Activated CD4-positive, alpha-beta T cell treated with anti-CD3 and anti-CD28 coated beads, Interleukin-2, amount 10 ng/mL, durations not matched to agents 24 days and 14 days (primary cell): ENCODE data around the gene CHRM4. TPM values are rescaled to one million over a fixed set of nuclear protein-coding genes. Genes with fewer than 3 reads are reported as not detected.
A peak's percentile ranks its signal among the peaks of the same experiment; 100 is the strongest.

Experiments
- DNase-seq: peaks from one replicate; pipeline ENCODE4 v3.0.0; 2022
- H3K27ac Mint-ChIP-seq: one replicate; pipeline ENCODE4 v1.8.0; 2022; ENCODE audit warnings: mild to moderate bottlenecking, mixed read lengths
- H3K27me3 Mint-ChIP-seq: one replicate; pipeline ENCODE4 v1.8.0; 2022; ENCODE audit warnings: mixed read lengths
- H3K36me3 Mint-ChIP-seq: one replicate; pipeline ENCODE4 v1.8.0; 2022; ENCODE audit warnings: low read depth, mild to moderate bottlenecking, mixed read lengths
- H3K4me1 Mint-ChIP-seq: one replicate; pipeline ENCODE4 v1.8.0; 2021; ENCODE audit warnings: mixed read lengths
- H3K4me3 Mint-ChIP-seq: one replicate; pipeline ENCODE4 v1.8.0; 2022; ENCODE audit warnings: mild to moderate bottlenecking, moderate library complexity, mixed read lengths
- H3K9me3 Mint-ChIP-seq: one replicate; pipeline ENCODE4 v1.8.0; 2021; ENCODE audit warnings: mixed read lengths
- intact Hi-C: fragments of 100-400 bp; cut with micrococcal nuclease; formaldehyde crosslinking; loops from one replicate; pipeline ENCODE4 v1.15.1; 2023
- total RNA-seq: library from RNA; stranded (reverse); gene quantifications from 2 replicates; pipeline ENCODE4 v1.2.3, GENCODE V29; 2022

CHRM4 gene
- total RNA-seq, 1 donor from 2014 or later = 0.84 TPM

DNA sequence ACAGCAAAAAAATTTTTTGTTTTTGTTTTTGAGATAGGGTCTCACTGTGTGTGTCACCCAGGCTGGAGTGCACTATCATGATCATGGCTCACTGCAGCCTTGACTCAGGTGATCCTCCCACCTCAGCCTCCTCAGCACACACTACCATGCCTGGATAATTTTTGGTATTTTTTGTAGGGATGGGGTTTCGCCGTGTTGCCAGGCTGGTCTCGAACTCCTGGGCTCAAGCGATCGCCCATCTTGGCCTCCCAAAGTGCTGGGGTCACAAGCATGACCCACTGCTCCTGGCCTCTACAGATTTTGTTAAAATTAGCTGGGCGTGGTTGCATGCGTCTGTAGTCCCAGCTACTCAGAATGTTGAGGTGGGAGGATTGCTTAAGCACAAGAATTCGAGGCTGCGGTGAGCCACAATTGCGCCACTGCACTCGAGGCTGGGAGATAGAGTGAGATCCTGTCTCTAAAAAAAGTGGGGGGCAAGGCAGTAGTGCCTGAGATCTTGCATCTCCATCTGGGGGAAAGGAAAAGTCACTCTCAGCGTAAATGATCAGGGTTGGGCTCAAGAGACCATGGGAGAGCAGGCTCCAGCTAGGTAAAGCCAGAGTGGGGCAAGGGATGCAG is 54.9 kb downstream of the CHRM4 start:
- no peak overlapping the region for H3K4me3 Mint-ChIP-seq
- H3K27ac Mint-ChIP-seq = no peak overlapping the region
- no peaks in the 10 kb centered on the region for H3K36me3 Mint-ChIP-seq
- intact Hi-C loops = no loop called here
- no peaks in the 10 kb centered on the region for H3K9me3 Mint-ChIP-seq
- H3K27me3 Mint-ChIP-seq = peaks cover 28% of the 10 kb centered on the region
- H3K4me1 Mint-ChIP-seq = peaks cover 32% of the 10 kb centered on the region
- DNase-seq = peak; percentile 68

DNA sequence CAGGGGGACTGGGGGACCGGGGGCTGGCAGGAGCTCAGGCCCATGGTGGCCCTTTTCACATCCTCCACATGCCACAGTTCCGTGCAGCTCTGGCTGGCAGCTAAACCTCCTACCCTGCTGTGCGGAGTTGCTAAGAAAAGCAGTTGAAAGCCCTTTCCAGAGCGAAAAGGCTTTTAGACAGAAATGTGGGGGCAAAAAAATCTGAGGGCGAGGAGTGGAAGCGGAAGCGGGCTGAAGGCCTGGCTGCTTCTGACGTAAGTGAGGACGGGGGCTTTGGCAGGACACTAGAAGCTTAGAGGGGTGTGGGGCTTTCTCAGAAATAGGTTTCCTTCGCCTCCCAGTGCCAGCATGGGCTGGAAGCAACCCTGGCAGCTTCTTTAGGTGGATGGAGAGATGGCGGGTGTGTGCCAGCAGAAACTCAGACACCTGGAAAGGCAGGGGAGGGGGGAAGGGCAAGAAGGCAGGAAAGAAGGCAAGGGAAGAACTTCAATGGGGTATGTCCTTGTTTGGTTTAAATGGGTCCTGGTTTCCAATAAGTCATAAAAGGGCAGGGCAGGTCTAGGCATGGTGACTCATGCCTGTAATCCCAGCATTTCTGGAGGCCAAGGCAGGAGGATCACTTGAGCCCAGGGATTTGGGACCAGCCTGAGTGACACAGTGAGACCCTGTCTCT is 55.5 kb downstream of the CHRM4 start:
- Mint-ChIP-seq H3K27me3 (peaks cover 34% of the 10 kb centered on the region), H3K4me3 (no peak overlapping the region), H3K36me3 (no peaks in the 10 kb centered on the region), H3K4me1 (peaks cover 32% of the 10 kb centered on the region), H3K9me3 (no peaks in the 10 kb centered on the region), H3K27ac (no peak overlapping the region)
- no peak for DNase-seq
- intact Hi-C loops = no loop called here

DNA sequence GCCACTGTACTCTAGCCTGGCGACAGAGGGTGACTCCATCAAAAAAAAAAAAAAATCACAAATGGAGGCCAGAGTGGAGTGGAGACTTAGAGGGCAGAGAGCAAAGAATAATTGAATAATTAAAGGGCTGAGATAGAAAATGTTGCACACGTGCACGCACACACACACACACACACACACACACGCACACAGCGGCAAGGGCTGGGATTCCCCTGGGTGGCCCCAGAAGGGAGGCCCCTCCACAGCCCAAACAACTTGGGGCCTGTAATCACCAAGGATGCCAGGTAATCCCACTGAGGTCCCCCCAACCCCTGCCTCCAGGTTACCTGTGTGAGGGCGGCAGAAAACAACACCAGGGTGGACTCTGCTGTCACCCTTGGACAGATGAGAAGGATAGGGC is 56.3 kb downstream of the CHRM4 start:
- no peak overlapping the region for H3K27ac Mint-ChIP-seq
- H3K4me3 Mint-ChIP-seq = no peak overlapping the region
- H3K4me1 Mint-ChIP-seq = peaks cover 39% of the 10 kb centered on the region
- intact Hi-C loops = no loop called here
- DNase-seq = no peak
- H3K9me3 Mint-ChIP-seq = no peaks in the 10 kb centered on the region
- H3K27me3 Mint-ChIP-seq = peaks cover 42% of the 10 kb centered on the region
- H3K36me3 Mint-ChIP-seq = no peaks in the 10 kb centered on the region

DNA sequence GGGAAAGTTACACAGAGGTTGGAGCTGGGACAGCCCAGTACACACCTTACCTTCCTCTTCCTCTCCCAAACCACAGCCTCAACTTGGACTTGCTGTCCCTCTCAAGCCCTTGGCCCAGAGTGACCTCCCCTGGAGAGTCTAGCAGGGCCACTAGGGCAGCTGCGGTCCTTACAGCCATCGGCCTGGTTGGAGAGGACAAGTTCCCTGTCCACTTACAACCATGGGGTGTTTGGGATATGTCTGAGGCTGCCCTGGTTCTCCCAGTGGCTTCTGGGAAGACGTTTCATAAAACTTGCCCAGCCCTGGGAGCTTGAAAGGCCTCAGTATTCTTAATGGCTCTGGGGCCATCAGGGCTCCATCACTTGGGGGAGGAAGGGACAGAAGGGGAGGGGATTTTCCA is 57.4 kb downstream of the CHRM4 start:
- H3K27ac Mint-ChIP-seq = no peak overlapping the region
- peaks cover 52% of the 10 kb centered on the region for H3K27me3 Mint-ChIP-seq
- intact Hi-C loops = loop anchor here (1.0 kb wide), 1 partner anchor 8 kb away; no protein-coding TSS in a partner anchor
- H3K36me3 Mint-ChIP-seq = no peaks in the 10 kb centered on the region
- no peaks in the 10 kb centered on the region for H3K9me3 Mint-ChIP-seq
- peaks cover 44% of the 10 kb centered on the region for H3K4me1 Mint-ChIP-seq
- H3K4me3 Mint-ChIP-seq = peak overlapping the region; percentile 21
- DNase-seq = no peak

Other genes with a start within 250 kb of the CHRM4 start
- 0.09 and 0.17 TPM in 2 replicates for gene CREB3L1, start 114.1 kb downstream of the CHRM4 start, total RNA-seq
- 87.4 and 94.7 TPM in 2 replicates for gene DGKZ, start 44.3 kb downstream of the CHRM4 start, total RNA-seq
- gene MDK, start 10.1 kb downstream of the CHRM4 start, total RNA-seq = 5.4 and 7.1 TPM in 2 replicates
- 27.7 and 34.9 TPM in 2 replicates for gene AMBRA1, start 202.2 kb upstream of the CHRM4 start, total RNA-seq
- gene HARBI1, start 225.5 kb upstream of the CHRM4 start, total RNA-seq = 4.3 and 4.5 TPM in 2 replicates
- 55.4 and 55.6 TPM in 2 replicates for gene ATG13, start 225.8 kb upstream of the CHRM4 start, total RNA-seq